Measurements from ENCODE around the gene FHL1. TPM values are rescaled to one million over a fixed set of nuclear protein-coding genes. Genes with fewer than 3 reads are reported as not detected.
"Not testable (repeated sequence)": the region's sequence is repeated elsewhere in the genome, so short reads cannot be mapped to it uniquely, and the experiment has no call there.

FHL1 gene
- 100 to 1,000 TPM in 1 of 3 donors, 10 to 100 TPM in 2; 36.8 to 472 (median 53.2) TPM for total RNA-seq
- long read RNA-seq, donor 1, transcript FHL1-205 (7 exons, 2,441 nt) = major isoform, 250 of 332 reads
- long read RNA-seq, donor 1, transcript FHL1-204 (6 exons, 2,565 nt) = minor isoform, 18 of 332 reads
- long read RNA-seq, donor 1, transcript FHL1-218 (6 exons, 2,878 nt) = minor isoform, 7 of 332 reads
- long read RNA-seq, donor 1, partial matches to known transcripts = 12 of 332 reads
- long read RNA-seq, donor 1, other reads (novel, unspliced or antisense) = 39 of 332 reads
- long read RNA-seq, donor 2, transcript FHL1-205 (7 exons, 2,441 nt) = major isoform, 18 of 26 reads
- long read RNA-seq, donor 2, partial matches to known transcripts = 3 of 26 reads
- long read RNA-seq, donor 2, other reads (novel, unspliced or antisense) = 3 of 26 reads

DNA sequence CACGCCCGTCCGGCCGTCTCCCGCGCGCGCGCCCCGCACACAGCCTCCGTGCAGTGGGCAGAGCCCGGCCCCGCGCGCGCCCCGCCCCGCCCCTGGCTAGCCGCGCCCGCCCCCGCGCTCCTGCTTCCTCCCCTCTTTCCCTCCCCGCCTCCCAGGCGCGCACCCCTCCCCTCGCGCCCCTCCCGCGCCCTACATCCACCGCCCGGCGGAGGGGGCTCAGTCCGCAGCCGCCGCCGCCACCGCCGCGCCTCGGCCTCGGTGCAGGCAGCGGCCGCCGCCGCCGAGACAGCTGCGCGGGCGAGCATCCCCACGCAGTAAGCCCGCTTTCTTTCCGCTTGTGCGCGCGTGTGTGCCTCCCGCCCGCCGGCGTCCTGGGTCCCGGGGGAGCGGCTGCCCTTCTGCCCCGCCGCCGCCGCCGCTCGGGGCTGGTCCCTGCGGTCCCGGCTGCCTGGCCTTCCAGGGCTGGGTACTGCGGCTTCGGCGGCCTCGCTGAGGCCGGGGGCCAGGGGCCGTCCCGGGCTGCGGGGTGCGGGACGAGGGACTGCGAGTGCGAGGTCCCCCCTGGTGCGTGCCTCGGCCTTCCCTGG lies at the start of gene FHL1:
FHL1 (plus strand) TSS at position 219 of the 587 bp plus-strand sequence.
- intact Hi-C loops (cut with DNase I, micrococcal nuclease) = no loop called here
- DNase-seq (peak; percentile 59 to 66 (median 65)), ATAC-seq (peak; percentile 88)
- Histone ChIP-seq H3K9me3 (no peaks in the 10 kb centered on the region), H3K4me3 (peak within 1 kb of the TSS; percentile 14), H3K36me3 (ENCODE audit: low read depth) (no peaks in the 10 kb centered on the region), H3K4me1 (ENCODE audit: low read depth) (no peaks in the 10 kb centered on the region)
- TF ChIP-seq, protein P1, sequence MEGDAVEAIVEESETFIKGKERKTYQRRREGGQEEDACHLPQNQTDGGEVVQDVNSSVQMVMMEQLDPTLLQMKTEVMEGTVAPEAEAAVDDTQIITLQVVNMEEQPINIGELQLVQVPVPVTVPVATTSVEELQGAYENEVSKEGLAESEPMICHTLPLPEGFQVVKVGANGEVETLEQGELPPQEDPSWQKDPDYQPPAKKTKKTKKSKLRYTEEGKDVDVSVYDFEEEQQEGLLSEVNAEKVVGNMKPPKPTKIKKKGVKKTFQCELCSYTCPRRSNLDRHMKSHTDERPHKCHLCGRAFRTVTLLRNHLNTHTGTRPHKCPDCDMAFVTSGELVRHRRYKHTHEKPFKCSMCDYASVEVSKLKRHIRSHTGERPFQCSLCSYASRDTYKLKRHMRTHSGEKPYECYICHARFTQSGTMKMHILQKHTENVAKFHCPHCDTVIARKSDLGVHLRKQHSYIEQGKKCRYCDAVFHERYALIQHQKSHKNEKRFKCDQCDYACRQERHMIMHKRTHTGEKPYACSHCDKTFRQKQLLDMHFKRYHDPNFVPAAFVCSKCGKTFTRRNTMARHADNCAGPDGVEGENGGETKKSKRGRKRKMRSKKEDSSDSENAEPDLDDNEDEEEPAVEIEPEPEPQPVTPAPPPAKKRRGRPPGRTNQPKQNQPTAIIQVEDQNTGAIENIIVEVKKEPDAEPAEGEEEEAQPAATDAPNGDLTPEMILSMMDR (IDR thresholded peaks at IDR 0.05) = no peak

DNA sequence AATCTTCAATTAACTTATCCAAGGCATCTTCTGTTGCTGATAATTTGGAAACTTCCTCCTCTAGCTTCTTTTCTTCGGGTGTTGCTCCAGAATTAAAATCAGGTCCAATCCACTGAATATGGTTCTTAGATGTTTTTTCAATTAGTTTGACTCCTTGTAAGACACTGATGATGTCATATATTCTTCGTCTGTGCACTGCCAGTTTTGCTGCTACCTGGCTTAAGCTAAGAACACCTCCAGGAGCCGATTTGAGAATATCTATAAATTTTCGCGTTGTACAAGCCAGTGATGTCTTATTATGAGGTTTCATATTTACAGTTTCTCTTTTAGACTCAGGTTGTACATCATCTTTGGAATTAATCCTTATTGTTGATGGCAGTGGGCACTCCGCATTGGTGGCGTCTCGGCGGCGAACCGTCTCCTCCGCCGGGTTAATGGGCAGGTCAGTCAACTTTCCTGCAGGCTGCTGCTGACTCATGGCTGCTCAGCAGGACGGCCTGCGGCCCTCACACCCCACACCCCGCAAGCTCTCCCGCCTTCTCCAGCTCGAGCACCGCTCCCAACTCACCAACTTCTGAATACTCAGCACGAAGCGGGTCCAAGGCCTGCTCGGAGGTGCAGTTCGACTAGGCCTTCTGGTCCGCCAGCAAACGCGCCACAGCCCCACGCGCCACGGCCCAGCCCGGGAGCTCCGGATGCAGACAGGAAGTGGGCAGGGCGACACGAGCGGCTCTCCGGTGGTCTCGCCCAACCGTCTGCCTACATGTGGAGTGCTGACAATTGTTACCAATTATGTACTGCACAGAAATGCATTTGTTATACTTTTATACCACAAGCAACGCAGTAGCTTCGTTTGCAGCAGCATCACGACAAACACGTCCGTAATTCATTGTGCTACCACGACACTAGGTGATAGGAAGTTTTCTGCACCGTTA lies 49.2 kb upstream of the FHL1 start:
- TF ChIP-seq, protein P1 (IDR thresholded peaks at IDR 0.05) = no peak
- intact Hi-C loops (cut with DNase I, micrococcal nuclease) = no loop called here
- DNase-seq (no peak), ATAC-seq (no peak)
- Histone ChIP-seq H3K9me3 (no peaks in the 10 kb centered on the region), H3K36me3 (ENCODE audit: low read depth) (no peaks in the 10 kb centered on the region), H3K4me1 (ENCODE audit: low read depth) (no peaks in the 10 kb centered on the region), H3K4me3 (no peak overlapping the region)

- no peaks in the 10 kb centered on the region for H3K4me1 ChIP-seq (ENCODE audit: low read depth)
- H3K9me3 ChIP-seq = no peaks in the 10 kb centered on the region
- DNase-seq (no peak), ATAC-seq (no peak)
- no peaks in the 10 kb centered on the region for H3K36me3 ChIP-seq (ENCODE audit: low read depth)
- intact Hi-C loops (cut with DNase I, micrococcal nuclease) = no loop called here
- TF ChIP-seq, protein P1 (IDR thresholded peaks at IDR 0.05) = no peak
- no peak overlapping the region for H3K4me3 ChIP-seq
Observed at GRCh38 chrX:136104936-136105335, 42.4 kb upstream of the FHL1 start.

DNA sequence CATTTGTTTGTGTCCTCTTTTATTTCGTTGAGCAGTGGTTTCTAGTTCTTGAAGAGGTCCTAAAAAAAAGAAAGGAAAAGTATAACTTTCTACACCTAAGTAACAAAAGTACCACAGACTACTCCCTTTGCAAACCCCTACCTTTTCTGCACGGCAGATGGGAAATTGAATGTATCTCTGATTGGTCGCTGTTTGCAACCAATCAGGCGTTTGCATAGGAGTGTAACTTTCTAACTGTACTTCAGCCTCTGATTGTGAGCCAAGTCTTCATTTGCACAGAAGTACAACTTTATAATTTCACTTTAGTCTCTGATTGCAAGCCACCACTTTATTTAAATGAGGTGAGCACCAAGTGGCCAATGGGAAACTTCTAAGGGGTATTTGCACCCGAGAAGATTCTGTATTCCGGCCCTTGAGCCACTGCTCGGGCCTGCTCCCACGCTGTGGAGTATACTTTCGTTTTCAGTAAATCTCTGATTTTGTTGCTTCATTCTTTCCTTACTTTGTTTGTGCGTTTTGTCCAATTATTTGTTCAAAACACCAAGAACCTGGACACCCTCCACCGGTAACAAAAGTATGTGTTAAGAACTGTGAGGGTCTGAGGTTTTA lies 40.3 kb upstream of the FHL1 start:
- no peak for ATAC-seq
- no peaks in the 10 kb centered on the region for H3K36me3 ChIP-seq (ENCODE audit: low read depth)

DNA sequence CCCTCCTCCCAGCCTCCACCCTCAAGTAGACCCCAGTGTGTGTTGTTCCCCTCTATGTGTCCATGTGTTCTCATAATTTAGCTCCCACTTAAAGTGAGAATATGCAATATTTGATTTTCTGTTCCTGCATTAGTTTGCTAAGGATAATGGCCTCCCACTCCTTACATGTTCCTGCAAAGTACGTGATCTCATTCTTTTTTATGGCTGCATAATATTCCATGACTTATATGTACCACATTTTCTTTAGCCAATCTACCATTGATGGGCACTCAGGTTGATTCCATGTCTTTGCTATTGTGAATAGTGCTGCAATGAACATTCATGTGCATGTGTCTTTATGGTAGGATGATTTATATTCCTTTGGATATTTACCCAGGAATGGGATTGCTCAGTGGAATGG lies 38.4 kb upstream of the FHL1 start:
- H3K9me3 ChIP-seq; DNase-seq; H3K36me3 ChIP-seq (ENCODE audit: low read depth); ATAC-seq; intact Hi-C loops (cut with DNase I, micrococcal nuclease); H3K4me1 ChIP-seq (ENCODE audit: low read depth); H3K4me3 ChIP-seq: not testable (repeated sequence)

More for the DNA sequence above, 40.3 kb upstream of the FHL1 start:
- H3K4me1 ChIP-seq (ENCODE audit: low read depth) = no peaks in the 10 kb centered on the region
- H3K9me3 ChIP-seq = no peaks in the 10 kb centered on the region
- H3K4me3 ChIP-seq = no peak overlapping the region
- no peak for DNase-seq
- intact Hi-C loops (cut with DNase I, micrococcal nuclease) = no loop called here
- TF ChIP-seq, protein P1 (IDR thresholded peaks at IDR 0.05) = no peak
